ENCODE measurements around the gene PIK3C3.

Gene PIK3C3

GRCh38 chr18:41985914-41986313, 30.9 kb downstream of the PIK3C3 start:
- Histone ChIP-seq H3K79me2 (ENCODE audit: insufficient read depth, low read length) (no peaks in the 10 kb centered on the region), H3K36me3 (ENCODE audit: insufficient read depth, low read length) (peaks cover 26% of the 10 kb centered on the region; the same call in 1 of the 2 replicates), H4K20me1 (ENCODE audit: insufficient read depth, low read length) (no peaks in the 10 kb centered on the region)

GRCh38 chr18:41989508-41989907, 34.5 kb downstream of the PIK3C3 start:
- TF ChIP-seq, protein P1, sequence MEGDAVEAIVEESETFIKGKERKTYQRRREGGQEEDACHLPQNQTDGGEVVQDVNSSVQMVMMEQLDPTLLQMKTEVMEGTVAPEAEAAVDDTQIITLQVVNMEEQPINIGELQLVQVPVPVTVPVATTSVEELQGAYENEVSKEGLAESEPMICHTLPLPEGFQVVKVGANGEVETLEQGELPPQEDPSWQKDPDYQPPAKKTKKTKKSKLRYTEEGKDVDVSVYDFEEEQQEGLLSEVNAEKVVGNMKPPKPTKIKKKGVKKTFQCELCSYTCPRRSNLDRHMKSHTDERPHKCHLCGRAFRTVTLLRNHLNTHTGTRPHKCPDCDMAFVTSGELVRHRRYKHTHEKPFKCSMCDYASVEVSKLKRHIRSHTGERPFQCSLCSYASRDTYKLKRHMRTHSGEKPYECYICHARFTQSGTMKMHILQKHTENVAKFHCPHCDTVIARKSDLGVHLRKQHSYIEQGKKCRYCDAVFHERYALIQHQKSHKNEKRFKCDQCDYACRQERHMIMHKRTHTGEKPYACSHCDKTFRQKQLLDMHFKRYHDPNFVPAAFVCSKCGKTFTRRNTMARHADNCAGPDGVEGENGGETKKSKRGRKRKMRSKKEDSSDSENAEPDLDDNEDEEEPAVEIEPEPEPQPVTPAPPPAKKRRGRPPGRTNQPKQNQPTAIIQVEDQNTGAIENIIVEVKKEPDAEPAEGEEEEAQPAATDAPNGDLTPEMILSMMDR (IDR thresholded peaks at IDR 0.05; ENCODE audit: low read length): no peak
- TF ChIP-seq EZH2 (IDR thresholded peaks at IDR 0.05; ENCODE audit: borderline replicate concordance, low read length): no peak
- H3K9ac ChIP-seq (ENCODE audit: low read length): no peak overlapping the region
- no peak overlapping the region for H2AFZ ChIP-seq (ENCODE audit: low read length)
- H3K9me2 ChIP-seq (ENCODE audit: low read depth, low read length): no peaks in the 10 kb centered on the region
- peaks cover 49% of the 10 kb centered on the region; the same call in 1 of the 2 replicates for H3K36me3 ChIP-seq (ENCODE audit: insufficient read depth, low read length)
- H3K4me2 ChIP-seq (ENCODE audit: low read length): no peak overlapping the region
- no peaks in the 10 kb centered on the region for H3K9me3 ChIP-seq (ENCODE audit: low read length)
- H3K27ac ChIP-seq (ENCODE audit: low read depth, low read length, poor library complexity, severe bottlenecking): no peak overlapping the region
- H4K20me1 ChIP-seq (ENCODE audit: insufficient read depth, low read length): no peaks in the 10 kb centered on the region
- H3K4me3 ChIP-seq (ENCODE audit: low read depth, low read length, poor library complexity, severe bottlenecking): no peak overlapping the region
- H3K79me2 ChIP-seq (ENCODE audit: insufficient read depth, low read length): no peaks in the 10 kb centered on the region
- H3K27me3 ChIP-seq (ENCODE audit: insufficient read depth, low read length): no peaks in the 10 kb centered on the region
- H3K4me1 ChIP-seq (ENCODE audit: insufficient read depth, low read length, severe bottlenecking): no peaks in the 10 kb centered on the region
- no peaks in the 10 kb centered on the region for H3F3A ChIP-seq (ENCODE audit: insufficient read depth, low read length)

More at GRCh38 chr18:41985914-41986313, 30.9 kb downstream of the PIK3C3 start:
- Histone ChIP-seq H3K9me2 (ENCODE audit: low read depth, low read length) (no peaks in the 10 kb centered on the region), H3K4me3 (ENCODE audit: low read depth, low read length, poor library complexity, severe bottlenecking) (no peak overlapping the region), H3K9me3 (ENCODE audit: low read length) (no peaks in the 10 kb centered on the region), H3K9ac (ENCODE audit: low read length) (no peak overlapping the region), H3K27ac (ENCODE audit: low read depth, low read length, poor library complexity, severe bottlenecking) (no peak overlapping the region), H2AFZ (ENCODE audit: low read length) (no peak overlapping the region), H3F3A (ENCODE audit: insufficient read depth, low read length) (no peaks in the 10 kb centered on the region), H3K4me1 (ENCODE audit: insufficient read depth, low read length, severe bottlenecking) (no peaks in the 10 kb centered on the region), H3K4me2 (ENCODE audit: low read length) (no peak overlapping the region), H3K27me3 (ENCODE audit: insufficient read depth, low read length) (no peaks in the 10 kb centered on the region)
- TF ChIP-seq, protein P1 (IDR thresholded peaks at IDR 0.05; ENCODE audit: low read length): no peak
- TF ChIP-seq EZH2 (IDR thresholded peaks at IDR 0.05; ENCODE audit: borderline replicate concordance, low read length): no peak

GRCh38 chr18:41992066-41992465, 37.0 kb downstream of the PIK3C3 start:
- H3K9me2 ChIP-seq (ENCODE audit: low read depth, low read length): no peaks in the 10 kb centered on the region
- H3K27ac ChIP-seq (ENCODE audit: low read depth, low read length, poor library complexity, severe bottlenecking): no peak overlapping the region
- no peak for TF ChIP-seq EZH2 (IDR thresholded peaks at IDR 0.05; ENCODE audit: borderline replicate concordance, low read length)
- TF ChIP-seq, protein P1 (IDR thresholded peaks at IDR 0.05; ENCODE audit: low read length): no peak
- H3K4me3 ChIP-seq (ENCODE audit: low read depth, low read length, poor library complexity, severe bottlenecking): no peak overlapping the region
- no peaks in the 10 kb centered on the region for H3K27me3 ChIP-seq (ENCODE audit: insufficient read depth, low read length)
- no peaks in the 10 kb centered on the region for H3K9me3 ChIP-seq (ENCODE audit: low read length)
- H3K36me3 ChIP-seq (ENCODE audit: insufficient read depth, low read length): peaks cover 53% of the 10 kb centered on the region; the same call in 1 of the 2 replicates
- no peaks in the 10 kb centered on the region for H3K79me2 ChIP-seq (ENCODE audit: insufficient read depth, low read length)
- no peak overlapping the region for H2AFZ ChIP-seq (ENCODE audit: low read length)
- H3K4me2 ChIP-seq (ENCODE audit: low read length): no peak overlapping the region
- no peaks in the 10 kb centered on the region for H3F3A ChIP-seq (ENCODE audit: insufficient read depth, low read length)
- no peak overlapping the region for H3K9ac ChIP-seq (ENCODE audit: low read length)
- H3K4me1 ChIP-seq (ENCODE audit: insufficient read depth, low read length, severe bottlenecking): no peaks in the 10 kb centered on the region
- no peaks in the 10 kb centered on the region for H4K20me1 ChIP-seq (ENCODE audit: insufficient read depth, low read length)
